GM18505 (cell line): ENCODE data around the gene ERC2.
"Not testable (repeated sequence)": the region's sequence is repeated elsewhere in the genome, so short reads cannot be mapped to it uniquely, and the experiment has no call there.

Experiments
- ATAC-seq: cut with Tn5 transposase; IDR thresholded peaks from one replicate; pipeline ENCODE4 v1.9.1; 2021; ENCODE audit not compliant: unreplicated experiment
- POLR2A ChIP-seq: IDR thresholded peaks from 4 replicates; pipeline ENCODE4 v1.6.1; 2011; ENCODE audit warnings: borderline replicate concordance; ENCODE audit not compliant: insufficient read depth, insufficient read length; ENCODE audit errors: extremely low read depth

Gene ERC2

GRCh38 chr3:55875113-55875512 lies 593.2 kb downstream of the ERC2 start:
- TF ChIP-seq POLR2A: no peak

GRCh38 chr3:55873523-55874254 lies 594.6 kb downstream of the ERC2 start:
- TF ChIP-seq POLR2A: no peak
- no peak for ATAC-seq

More at GRCh38 chr3:55875113-55875512, 593.2 kb downstream of the ERC2 start:
- ATAC-seq: no peak

GRCh38 chr3:55870594-55870993 lies 597.7 kb downstream of the ERC2 start:
- no peak for TF ChIP-seq POLR2A
- no peak for ATAC-seq

GRCh38 chr3:55868347-55868746 lies 599.9 kb downstream of the ERC2 start:
- no peak for ATAC-seq
- no peak for TF ChIP-seq POLR2A

GRCh38 chr3:55863028-55863427 lies 605.2 kb downstream of the ERC2 start:
- TF ChIP-seq POLR2A: no peak
- no peak for ATAC-seq

- no peak for TF ChIP-seq POLR2A
- no peak for ATAC-seq
These were observed 608.1 kb downstream of the ERC2 start for GRCh38 chr3:55860049-55860721.

- no peak for TF ChIP-seq POLR2A
- ATAC-seq: no peak
These were observed 609.0 kb downstream of the ERC2 start for GRCh38 chr3:55859305-55859704.

- ATAC-seq: no peak
- TF ChIP-seq POLR2A: no peak
These were observed 609.5 kb downstream of the ERC2 start for GRCh38 chr3:55858727-55859126.

- no peak for ATAC-seq
These were observed 610.0 kb downstream of the ERC2 start for GRCh38 chr3:55858302-55858701.

GRCh38 chr3:55857633-55858032 lies 610.6 kb downstream of the ERC2 start:
- no peak for ATAC-seq
- TF ChIP-seq POLR2A: no peak

More at GRCh38 chr3:55858302-55858701, 610.0 kb downstream of the ERC2 start:
- no peak for TF ChIP-seq POLR2A

GRCh38 chr3:55855311-55855710 lies 613.0 kb downstream of the ERC2 start:
- no peak for ATAC-seq
- TF ChIP-seq POLR2A: no peak

GRCh38 chr3:55854494-55854893 lies 613.8 kb downstream of the ERC2 start:
- TF ChIP-seq POLR2A: no peak
- ATAC-seq: no peak

GRCh38 chr3:55852326-55852725 lies 615.9 kb downstream of the ERC2 start:
- no peak for ATAC-seq
- no peak for TF ChIP-seq POLR2A

- no peak for ATAC-seq
- no peak for TF ChIP-seq POLR2A
These were observed 626.1 kb downstream of the ERC2 start for GRCh38 chr3:55842204-55842603.

- not testable (repeated sequence) for ATAC-seq
These were observed 636.4 kb downstream of the ERC2 start for GRCh38 chr3:55831876-55832275.
